NCI-H2196 treated with DMSO at 0.1 percent for 48 hours (cell line): ENCODE measurements around the gene C15orf39.
"Not testable (repeated sequence)": the region's sequence is repeated elsewhere in the genome, so short reads cannot be mapped to it uniquely, and the experiment has no call there.

Source experiments
- DNase-seq: peaks from one replicate; lab custom pipeline; 2025; ENCODE audit not compliant: unreplicated experiment; lab: John Stamatoyannopoulos, UW

Gene C15orf39

DNA sequence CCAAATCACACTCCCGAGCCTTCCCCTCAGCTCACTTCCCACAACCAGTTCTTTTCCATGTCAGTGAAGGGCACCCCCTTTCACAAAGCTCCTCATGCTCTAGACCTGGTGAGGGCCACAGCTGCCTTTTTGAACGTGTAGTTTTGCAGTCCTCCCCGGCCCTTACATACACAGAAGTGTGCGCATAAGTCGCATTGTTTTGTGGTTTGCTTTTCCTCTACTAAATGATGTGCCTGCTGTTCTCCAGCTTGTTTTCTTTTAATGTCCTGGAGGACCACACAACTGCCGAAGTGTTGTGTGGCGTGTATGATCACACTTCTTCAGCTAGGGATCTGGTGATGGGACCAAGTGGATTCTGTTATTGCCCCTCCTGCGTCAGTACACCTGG is 7.6 kb downstream of the C15orf39 start:
- no peak for DNase-seq

DNA sequence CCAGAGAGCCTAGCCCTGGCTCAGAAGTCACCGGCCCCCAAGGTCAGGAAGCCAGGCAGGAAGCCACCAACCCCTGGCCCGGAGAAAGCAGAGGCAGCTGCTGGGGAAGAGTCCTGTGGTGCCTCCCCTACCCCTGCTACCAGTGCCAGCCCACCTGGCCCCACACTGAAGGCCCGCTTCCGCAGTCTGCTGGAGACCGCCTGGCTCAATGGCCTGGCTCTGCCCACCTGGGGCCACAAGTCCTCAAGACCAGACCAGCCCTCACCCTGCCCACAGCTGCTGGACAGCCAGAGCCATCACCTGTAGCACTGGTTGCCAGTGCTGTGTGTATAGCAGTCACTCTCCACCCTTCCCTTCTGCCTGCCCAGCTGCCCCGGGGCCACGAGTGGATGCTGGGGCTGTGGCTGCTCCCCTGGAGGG is 9.1 kb downstream of the C15orf39 start:
- no peak for DNase-seq

DNA sequence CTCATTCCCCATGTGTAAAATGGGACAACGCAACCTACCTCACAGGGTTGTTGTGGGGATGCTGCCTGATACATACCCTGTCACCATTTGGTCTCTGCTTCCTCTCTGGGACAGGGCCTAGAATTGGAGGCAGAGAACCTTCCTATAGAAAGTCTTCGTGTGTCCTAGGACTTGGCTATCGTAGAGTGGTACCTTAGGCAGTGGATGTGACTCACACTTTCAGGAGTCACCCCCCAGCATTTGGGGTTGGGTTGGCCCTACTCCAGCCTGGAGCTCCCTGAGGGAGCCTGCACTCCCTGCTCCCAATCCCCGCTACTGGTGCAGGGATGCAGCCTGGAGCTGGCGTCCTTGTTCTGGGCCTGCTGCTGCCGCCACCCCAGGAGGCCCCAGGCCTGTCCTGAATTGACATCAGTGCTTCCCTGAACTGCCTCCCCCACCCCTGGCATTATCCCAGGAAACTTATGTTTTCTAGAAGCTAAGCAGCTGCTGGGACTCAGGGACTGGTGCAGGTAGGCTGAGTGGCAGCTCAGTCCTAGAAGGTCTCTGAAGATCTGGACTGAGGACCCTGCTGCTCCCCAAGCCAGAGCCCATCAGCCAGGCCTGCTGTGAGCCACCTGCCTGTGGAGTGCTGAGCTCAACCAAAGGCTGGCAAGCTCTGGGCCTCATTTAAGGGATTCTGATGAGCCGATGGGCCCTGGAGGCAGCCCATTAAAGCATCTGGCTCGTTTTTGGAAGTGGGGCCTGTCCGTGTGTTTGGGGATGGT is 9.9 kb downstream of the C15orf39 start:
- DNase-seq = no peak

DNA sequence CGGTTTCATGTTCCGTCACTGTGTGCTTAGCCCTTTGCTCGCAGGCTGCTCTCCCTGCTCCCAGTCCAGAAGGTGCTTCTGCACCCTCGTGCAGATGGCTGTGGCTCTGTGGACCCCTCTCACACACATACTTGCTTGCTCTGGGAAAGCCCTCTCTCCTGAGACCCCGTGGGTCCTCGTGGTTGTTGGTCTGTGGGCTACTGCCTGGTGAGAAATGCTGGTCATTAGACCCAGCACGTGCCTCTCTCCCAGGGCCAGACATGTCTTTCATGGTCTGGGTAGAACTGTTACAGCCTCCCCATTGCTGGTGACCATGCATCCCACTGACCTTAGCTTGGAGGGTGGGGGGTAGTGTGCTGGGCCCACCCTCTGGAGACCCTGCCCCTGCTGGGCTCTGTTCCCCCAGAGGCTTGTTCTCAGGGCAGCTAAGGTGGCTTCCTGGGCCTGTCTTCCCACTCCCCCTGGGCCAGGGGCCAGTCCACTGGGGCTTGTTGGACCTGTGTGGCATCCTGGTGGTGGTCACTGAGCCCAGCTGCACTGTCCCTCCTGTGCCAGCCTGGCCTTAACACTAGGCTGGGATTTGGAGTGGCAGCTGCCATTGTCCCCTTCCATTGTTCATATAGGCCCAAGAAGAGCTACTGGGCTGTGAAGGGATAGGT is 10.6 kb downstream of the C15orf39 start:
- DNase-seq = no peak

DNA sequence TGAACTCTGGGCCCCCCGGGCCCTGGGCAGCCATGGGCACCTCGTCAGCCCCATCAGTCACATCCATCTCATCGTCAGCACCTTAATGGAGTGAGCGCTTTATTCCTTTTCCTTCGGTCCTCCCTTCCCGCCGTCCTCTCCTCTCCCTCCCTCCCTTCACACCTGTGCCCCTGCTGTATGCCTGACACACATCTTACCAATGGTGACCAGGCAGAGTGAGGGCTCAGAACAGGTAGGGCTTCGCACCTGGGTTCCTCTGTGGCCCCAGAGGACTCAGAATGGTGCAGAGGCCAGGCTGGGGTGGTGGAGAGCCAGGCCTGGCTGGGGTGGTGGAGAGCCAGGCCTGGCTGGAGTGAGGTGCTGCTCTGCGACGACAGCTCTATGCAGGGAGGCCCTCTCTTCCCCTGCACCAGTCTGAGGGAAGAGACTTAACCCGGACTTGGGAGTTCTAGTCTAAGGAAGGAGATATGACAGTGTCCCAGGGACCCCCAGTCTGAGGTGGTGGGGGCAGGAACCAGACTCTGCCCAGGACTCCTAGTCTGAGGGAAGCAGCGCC is 11.6 kb downstream of the C15orf39 start:
- no peak for DNase-seq

DNA sequence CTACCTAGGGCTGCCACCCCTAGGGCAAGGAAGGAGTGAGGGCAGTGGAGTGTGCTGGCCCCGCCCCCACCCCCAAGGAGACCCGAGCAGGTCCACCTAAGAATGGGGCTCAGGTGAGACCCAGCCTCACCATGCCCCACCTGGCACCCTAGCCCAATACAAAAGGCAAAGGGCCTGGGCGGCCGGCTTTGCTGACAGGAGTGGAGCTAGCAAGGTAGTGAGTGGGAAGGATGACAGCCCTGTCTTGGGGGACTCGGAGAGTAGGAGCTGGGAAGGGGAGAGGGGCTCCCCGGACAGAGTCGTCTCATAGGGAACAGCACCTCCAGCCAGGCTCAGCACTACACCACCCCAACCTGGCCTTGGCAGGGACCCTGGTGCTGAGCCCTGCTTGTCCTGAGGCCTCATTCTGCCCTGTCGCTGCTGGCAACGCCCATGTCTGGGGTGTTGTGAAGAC is 12.1 kb downstream of the C15orf39 start:
- no peak for DNase-seq

DNA sequence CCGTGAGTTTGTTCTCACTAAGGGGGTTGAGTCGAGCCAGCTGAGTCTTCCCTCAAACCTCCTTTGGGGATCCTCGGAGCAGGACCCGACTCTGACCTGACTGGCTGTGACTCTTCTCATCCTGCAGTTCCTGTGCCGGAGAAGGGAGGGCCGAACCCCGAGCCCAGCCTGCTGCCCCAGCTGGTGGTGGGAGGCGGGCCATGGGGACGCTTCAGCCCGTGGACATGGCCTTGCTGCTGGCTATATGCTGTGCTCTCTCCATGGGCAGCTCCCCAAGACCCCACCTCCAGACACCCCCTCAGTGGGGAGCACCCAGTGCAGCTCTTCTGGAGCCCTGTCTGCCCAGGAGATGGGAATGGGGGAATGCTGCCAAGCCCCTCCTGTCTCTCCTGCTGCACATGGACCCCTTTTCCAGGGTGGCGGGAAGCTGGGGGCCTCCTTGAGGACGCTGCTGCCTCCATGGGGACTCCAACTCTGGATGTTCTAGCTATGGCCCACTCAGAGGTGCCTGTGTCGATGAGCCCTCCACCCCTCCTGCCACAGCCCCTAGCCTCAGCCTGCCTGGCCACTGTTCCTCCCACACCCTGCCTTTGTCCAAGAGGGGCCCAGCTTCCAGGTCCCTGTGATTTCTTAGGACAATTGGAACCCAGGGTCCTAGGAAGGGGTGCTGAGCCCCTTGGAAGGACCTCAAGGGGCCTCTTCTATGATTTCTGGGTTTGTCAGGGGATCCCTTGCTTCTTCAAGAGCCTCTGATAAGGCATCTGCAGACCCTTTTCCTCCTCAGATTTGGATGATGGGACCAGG is 12.8 kb downstream of the C15orf39 start:
- no peak for DNase-seq

DNA sequence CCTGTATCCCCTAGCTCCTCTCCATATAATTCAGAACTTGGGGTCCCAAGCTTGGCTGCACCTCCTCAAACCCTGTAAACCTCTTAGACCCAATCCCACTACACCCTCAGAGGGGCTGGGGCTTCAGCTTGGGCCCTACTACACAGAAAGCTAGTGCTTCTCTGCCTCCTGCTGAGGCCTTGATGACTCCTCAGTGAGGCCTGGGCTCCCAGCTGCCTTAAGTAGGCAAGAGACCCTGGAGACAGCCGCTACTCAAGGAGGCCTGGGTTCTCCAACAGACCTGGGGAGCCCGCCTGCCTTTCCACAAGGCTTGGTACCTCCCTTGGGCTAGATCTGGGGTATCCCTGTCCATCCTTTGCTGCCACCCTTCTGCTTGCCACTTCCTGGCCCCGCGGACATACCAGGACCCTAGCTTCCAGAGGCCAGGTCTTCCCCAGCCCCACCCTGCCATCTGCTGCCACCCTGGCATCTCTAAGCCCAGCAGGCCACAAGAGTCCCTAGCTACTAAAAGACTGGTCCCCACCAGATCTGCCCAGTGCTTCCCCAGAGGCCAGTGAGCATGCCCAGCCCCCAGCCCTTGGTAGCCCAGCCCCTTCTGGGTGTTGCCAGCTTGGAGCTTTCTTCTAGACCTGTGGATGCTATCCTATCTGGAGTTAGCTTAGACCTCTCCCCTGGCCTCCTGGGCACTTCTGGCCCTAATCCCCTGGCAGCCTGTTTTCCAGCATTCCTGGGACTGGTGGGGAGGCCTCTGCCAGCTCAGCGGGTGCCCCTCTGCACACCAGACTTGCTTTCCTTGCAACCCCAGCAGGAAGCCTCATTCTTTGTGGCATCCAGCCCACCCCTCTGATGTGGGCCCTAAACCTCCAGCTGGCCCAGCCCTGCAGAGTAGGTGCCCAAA is 13.7 kb downstream of the C15orf39 start:
- DNase-seq = no peak

DNA sequence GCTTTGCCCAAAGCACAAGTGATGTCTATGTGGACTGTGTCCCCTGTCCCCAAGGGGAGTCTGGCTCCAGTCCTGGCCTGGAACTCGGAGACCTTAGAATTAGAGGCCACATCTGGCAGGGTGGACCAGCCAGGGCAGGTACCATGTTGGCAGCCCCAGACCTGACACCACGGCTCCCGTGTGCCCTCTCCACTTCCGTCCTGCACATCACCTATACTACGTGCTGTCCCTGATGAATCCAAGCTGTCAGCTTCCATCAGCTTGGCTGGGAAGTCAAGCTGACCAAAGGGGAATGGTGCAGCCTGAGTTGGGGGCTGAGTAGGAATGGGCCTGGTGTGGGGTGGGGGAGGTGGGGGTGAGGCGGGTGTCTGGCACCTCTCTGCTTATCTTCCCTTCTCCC is 15.3 kb downstream of the C15orf39 start:
- no peak for DNase-seq

DNA sequence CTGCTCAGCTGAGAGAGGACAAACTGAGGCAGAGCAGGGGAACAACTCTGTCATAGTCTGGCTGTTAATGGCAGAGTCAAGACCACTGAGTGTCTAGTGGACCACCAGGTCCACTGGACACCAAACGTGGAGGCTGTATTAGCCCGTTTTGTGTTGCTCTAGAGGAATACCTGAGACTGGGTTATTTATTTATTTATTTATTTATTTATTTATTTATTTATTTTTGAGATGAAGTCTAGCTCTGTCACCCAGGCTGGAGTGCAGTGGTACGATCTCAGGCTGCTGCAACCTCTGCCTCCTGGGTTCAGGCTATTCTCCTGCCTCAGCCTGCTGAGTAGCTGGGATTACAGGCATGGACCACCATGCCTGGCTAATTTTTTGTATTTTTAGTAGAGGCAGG is 15.9 kb downstream of the C15orf39 start:
- not testable (repeated sequence) for DNase-seq

DNA sequence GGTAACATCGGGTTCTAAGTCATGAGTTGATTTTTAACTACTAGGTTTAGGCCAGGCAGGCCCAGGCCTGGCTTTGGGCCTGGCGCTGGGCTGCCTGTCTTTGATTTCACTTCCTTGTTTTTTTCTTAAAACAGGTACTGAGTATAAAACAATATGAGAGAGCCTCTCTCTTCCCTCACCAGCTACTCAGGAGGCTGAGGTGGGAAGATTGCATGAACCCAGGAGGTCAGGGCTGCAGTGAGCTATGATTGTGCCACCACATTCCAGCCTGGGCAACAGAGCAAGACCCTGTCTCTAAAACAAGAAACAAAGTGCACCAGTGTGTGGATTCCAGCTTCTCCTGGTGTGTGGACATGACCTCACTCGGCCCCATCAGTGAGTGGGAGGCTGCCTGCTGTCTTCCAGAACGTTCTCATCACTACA is 17.8 kb downstream of the C15orf39 start:
- not testable (repeated sequence) for DNase-seq

DNA sequence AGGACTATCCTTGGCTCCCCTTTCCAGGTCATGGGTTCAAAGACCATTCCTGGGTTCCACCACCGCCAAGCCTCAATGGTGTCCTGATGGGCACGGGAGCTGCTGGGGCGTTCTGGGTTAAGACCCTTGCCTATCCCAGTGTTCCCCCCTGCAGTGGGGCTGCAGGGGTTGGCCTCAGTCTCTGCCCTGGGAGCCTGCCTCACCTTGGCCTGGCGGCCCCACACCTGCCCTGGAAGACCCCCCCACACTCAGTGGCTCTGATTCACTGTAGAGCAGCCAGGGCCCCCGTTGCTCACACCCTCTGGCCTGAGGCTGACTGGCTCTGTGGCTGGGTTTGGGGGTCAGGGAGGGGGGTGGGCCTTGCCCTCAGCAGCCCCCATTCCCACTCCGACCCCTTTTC is 22.0 kb downstream of the C15orf39 start:
- DNase-seq = no peak

DNA sequence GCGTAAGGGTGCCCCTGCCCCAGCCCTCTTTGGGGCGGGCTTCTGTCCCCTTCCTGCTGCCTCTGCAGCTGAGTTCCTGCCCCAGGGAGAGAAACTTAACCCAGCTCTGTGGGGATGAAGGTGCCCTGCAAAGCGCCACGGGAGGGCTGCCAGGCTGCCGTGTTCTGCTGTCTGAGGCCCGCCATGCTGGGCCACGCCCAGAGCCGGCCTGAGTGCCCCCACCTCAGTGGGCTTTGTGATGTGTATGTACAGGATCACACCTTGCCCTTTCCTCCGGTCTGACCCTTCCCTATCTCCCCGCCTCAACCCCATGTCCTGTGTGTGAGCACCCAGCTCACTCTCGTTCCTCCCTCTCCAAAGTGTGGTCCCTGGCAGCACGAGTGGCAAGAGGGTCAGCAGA is 22.6 kb downstream of the C15orf39 start:
- DNase-seq = no peak

DNA sequence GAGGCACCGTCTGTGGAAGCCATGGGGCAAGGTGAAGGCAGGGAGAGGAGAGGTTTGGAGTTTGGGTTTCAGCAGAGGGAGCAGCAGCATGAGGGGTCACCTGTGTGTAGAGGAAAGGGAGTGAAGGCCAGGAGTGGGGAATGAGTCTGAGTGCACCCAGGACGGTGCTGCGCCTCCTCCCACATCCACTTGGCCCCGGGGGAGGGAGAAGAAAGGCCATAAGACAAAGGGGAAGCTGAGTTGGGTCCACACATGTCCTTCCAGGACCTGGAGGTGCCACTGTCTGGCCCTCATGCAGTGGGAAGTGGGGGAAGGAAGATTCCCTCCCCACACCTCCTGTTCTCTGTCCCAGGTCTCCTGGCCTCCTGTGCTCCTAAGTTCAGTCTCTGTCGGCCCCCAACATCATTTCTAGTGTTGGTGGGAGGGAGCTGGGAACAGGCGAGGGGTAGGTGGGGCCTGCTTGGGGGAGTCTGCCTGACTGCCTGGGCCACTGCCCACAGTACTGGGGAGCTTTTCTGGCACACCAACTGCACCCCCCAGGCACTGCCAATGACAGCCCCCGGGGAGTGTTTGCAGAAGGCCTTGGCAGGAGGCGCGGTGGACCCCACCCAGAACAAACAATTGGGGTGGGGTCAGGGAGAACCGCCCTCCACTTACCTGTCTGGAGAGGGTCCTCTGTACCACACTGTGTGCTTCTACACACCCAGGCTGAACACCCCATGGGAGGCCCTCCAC is 23.6 kb downstream of the C15orf39 start:
- not testable (repeated sequence) for DNase-seq

DNA sequence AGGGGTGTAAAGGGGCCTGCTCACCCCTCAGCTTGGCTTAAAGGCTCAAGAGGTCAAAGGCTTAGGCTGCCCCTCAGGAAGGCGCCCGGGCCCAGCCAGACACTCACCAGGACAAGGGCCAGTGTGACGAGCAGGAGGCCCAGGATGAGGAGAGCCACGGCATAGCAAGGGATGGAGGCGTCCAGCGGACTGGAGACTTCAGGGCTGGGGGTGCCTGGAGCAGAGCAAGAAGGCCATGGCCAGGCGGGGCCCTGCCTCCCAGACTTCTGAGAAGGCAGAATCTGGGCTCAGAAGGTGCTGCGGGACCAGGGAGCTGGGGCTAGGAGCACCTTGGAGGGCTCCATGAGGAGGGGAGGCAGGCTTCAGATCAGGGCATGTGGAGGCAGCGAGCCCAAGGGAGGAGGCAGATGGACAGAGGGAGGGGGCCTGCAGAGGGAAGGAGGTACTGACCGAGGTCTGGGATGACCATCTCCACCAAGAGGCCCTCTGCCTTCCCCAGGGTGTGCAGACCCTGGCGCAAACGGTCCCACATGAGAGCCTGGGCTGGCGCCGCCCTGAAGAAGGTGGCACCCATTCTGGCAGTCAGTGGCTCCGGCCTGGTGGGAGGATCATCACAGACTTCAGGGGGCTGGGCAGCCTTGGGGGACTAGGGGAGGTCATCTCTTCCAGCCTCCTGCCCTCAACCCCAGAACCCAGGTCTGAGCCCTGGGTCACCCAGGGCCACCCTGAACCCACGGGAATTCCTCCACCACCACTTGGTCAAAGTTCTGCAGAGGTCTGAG is 24.5 kb downstream of the C15orf39 start:
- DNase-seq = no peak

DNA sequence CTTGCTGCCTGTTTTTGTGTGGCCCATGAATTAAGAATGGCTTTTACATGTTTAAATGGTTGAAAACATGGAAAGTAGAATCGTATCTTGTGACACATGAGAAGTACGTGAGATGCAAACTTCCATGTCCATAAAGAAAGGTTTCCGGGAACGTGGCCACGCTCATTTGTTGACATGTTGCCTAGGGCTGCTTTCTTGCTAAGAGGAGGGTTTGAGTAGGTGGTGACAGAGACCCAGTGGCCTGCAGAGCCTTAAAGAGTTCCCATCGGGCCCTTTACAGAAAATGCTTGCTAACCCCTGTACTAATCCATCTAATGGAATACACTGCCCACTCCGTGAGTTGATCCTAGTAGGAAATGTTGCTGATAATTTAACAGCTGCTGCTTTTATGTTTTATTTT is 25.4 kb downstream of the C15orf39 start:
- not testable (repeated sequence) for DNase-seq

DNA sequence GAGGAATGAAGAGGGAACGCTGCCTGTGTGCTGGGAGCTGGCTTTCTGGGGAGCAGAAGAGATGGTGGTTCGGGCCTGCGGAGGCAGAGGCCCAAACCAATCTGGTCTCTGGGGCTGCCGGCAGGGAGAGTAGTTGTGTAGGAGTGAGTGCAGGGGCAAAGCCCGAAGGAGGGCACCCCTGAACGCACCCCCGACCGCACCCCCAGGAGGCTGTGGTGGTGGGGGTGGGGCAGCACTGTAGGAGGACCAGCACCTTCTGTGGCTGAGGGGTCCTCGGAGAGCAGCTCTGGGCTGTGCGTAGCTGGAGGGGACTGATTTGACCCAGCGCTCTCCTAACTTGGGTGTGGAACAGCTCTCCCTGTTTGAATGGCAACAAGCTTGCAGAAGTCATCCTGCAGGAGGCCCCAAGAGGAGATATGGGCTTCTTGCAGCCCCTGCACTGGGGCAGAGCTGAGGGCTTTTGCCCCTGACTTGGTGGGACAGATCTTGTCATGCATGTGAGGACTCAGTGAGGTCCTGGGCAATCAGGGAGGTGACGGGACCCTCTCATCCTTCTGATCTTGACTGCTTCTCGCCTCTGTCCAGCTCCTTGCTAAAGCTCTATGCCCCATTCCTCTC is 26.1 kb downstream of the C15orf39 start:
- no peak for DNase-seq

DNA sequence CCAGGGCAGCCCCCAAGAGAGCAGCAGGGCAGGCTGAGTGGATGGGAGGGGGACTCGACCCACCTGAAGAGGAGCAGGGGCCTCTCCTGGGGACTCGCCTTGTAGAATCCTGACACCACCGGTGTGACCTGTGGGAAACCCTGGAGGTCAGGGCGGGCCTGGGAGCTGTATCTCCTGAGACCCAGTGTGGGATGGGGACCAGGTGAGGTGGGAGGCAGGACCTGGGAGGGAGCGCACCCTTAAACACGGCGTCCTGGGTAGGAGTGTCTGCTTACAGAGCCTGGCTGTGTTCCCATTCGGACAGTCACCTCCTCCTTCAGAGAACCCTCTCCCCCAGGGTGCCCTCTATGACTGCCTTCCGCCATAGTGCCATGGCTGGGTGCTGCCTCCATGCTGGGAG is 27.1 kb downstream of the C15orf39 start:
- no peak for DNase-seq
